Transverse colon (tissue), 4 donors: Measurements from ENCODE around the gene OR2T2. TPM values are rescaled to one million over a fixed set of nuclear protein-coding genes. Genes with fewer than 3 reads are reported as not detected.
"Not testable (repeated sequence)": the region's sequence is repeated elsewhere in the genome, so short reads cannot be mapped to it uniquely, and the experiment has no call there.

Source experiments
- DNase-seq: peaks from one replicate; pipeline ENCODE4 v3.0.0-alpha.2; 2019
- H3K27ac ChIP-seq, 4 donors: fragments of 200-600 bp; sonication (generic); 2 replicates each; pipeline ENCODE4 v1.5.1; 2016 to 2018; ENCODE audit warnings: inconsistent platforms in 4 of 4
- H3K27me3 ChIP-seq: fragments of 200-600 bp; sonication (generic); 2 replicates; pipeline ENCODE4 v1.5.1; 2017; ENCODE audit warnings: inconsistent platforms
- H3K36me3 ChIP-seq, 4 donors: fragments of 200-600 bp; sonication (generic); 2 replicates each; pipeline ENCODE4 v1.5.1; 2017 to 2019; ENCODE audit warnings: inconsistent platforms in 4 of 4
- H3K4me1 ChIP-seq, 4 donors: fragments of 200-600 bp; sonication (generic); 2 replicates each; pipeline ENCODE4 v1.5.1; 2017 to 2020; ENCODE audit warnings: inconsistent platforms in 4 of 4
- H3K4me3 ChIP-seq, 4 donors: fragments of 200-600 bp; sonication (generic); 1 replicate in 1 of 4; 2 replicates in 3 of 4; pipeline versions ENCODE4 v1.5.1 to v1.6.1; 2017 to 2019; ENCODE audit warnings: inconsistent platforms in 4 of 4
- H3K9me3 ChIP-seq, 2 donors: fragments of 200-600 bp; sonication (generic); 2 replicates each; pipeline ENCODE4 v1.5.1; 2017 to 2019; ENCODE audit warnings: inconsistent platforms in 2 of 2
- EP300 ChIP-seq: sonication (generic); formaldehyde crosslinking; IDR thresholded peaks from one replicate; pipeline ENCODE4 v1.6.1; 2017; ENCODE audit warnings: antibody characterized with exemption, low read depth
- POLR2A ChIP-seq: fragments of 450-650 bp; IDR thresholded peaks from one replicate; pipeline ENCODE4 v1.6.1; 2016; ENCODE audit warnings: antibody characterized with exemption, mild to moderate bottlenecking, moderate library complexity
- POLR2AphosphoS5 ChIP-seq, 3 donors: sonication (generic); formaldehyde crosslinking; IDR thresholded peaks; one replicate each; pipeline ENCODE4 v1.6.1; 2016; ENCODE audit warnings: antibody characterized with exemption in 3 of 3
- WGBS, 2 donors: methylation state at CpG; one replicate each; pipeline ENCODE4 v1.1.5; 2018; ENCODE audit warnings: low coverage in 1 of 2; 5-methylcytosine and 5-hydroxymethylcytosine counted together
- in situ Hi-C, 4 donors: fragments of 200-750 bp; cut with MboI; loops; one replicate each; pipeline versions ENCODE4 v1.15.0 to v1.15.1; 2017; ENCODE audit warnings: low sequenced_read_pairs in 3 of 4, low pct_ligation_motif_present in 1 of 4, low pct_unique_long_range_greater_than_20kb in 1 of 4
- intact Hi-C: fragments of 100-400 bp; cut with DNase I; formaldehyde crosslinking; loops from one replicate; pipeline ENCODE4 v1.15.1; 2023; ENCODE audit warnings: low total_unique reads
- total RNA-seq, 4 donors: library from RNA; depleted of rRNA; stranded (reverse); fragments of >200 nt; gene quantifications; one replicate each; pipeline ENCODE4 v1.1.0, GENCODE V29; 2016
- TF ChIP-seq, protein P1 (sequence below), 5 experiments: fragments of 200-600 bp in 3 of 5; fragments of 450-650 bp in 2 of 5; sonication (generic) in 3 of 5; IDR thresholded peaks; 1 replicate in 2 of 5; 2 replicates in 3 of 5; pipeline ENCODE4 v1.5.1; 2016 to 2017; ENCODE audit warnings: antibody characterized with exemption in 5 of 5, inconsistent platforms in 3 of 5, mild to moderate bottlenecking in 2 of 5, moderate library complexity in 1 of 5

The OR2T2 gene
- total RNA-seq, 4 donors from 2014 or later = not detected

GRCh38 chr1:248416226-248416625 lies 29.2 kb upstream of the OR2T2 start:
- TF ChIP-seq POLR2AphosphoS5 (IDR thresholded peaks at IDR 0.05) (no peak), POLR2A (no peak), EP300 (no peak)
- TF ChIP-seq, protein P1, sequence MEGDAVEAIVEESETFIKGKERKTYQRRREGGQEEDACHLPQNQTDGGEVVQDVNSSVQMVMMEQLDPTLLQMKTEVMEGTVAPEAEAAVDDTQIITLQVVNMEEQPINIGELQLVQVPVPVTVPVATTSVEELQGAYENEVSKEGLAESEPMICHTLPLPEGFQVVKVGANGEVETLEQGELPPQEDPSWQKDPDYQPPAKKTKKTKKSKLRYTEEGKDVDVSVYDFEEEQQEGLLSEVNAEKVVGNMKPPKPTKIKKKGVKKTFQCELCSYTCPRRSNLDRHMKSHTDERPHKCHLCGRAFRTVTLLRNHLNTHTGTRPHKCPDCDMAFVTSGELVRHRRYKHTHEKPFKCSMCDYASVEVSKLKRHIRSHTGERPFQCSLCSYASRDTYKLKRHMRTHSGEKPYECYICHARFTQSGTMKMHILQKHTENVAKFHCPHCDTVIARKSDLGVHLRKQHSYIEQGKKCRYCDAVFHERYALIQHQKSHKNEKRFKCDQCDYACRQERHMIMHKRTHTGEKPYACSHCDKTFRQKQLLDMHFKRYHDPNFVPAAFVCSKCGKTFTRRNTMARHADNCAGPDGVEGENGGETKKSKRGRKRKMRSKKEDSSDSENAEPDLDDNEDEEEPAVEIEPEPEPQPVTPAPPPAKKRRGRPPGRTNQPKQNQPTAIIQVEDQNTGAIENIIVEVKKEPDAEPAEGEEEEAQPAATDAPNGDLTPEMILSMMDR (IDR thresholded peaks at IDR 0.05) = no peak
- in situ Hi-C loops (no loop called here), intact Hi-C loops (no loop called here)
- H3K9me3 ChIP-seq = peaks cover 4 to 6% of the 10 kb centered on the region in 2 donors
- H3K27ac ChIP-seq = no peak overlapping the region
- H3K4me1 ChIP-seq = no peaks in the 10 kb centered on the region
- no peaks in the 10 kb centered on the region for H3K36me3 ChIP-seq
- no peak overlapping the region for H3K4me3 ChIP-seq
- H3K27me3 ChIP-seq = no peaks in the 10 kb centered on the region
- 44 to 47% methylated on average over 3 of the region's 3 CpGs for WGBS, 2 donors
- DNase-seq = no peak

- intact Hi-C loops (no loop called here), in situ Hi-C loops (no loop called here)
- TF ChIP-seq EP300 (no peak), POLR2AphosphoS5 (IDR thresholded peaks at IDR 0.05) (no peak), POLR2A (no peak)
- TF ChIP-seq, protein P1 (IDR thresholded peaks at IDR 0.05) = no peak
- 72 to 83% methylated on average over 2 of the region's 2 CpGs for WGBS, 2 donors
- Histone ChIP-seq H3K27ac (no peak overlapping the region), H3K27me3 (no peaks in the 10 kb centered on the region), H3K9me3 (peaks cover 8% of the 10 kb centered on the region in 2 donors), H3K4me3 (no peak overlapping the region), H3K36me3 (no peaks in the 10 kb centered on the region), H3K4me1 (no peaks in the 10 kb centered on the region)
- DNase-seq = no peak
Measured at GRCh38 chr1:248417854-248418253, 27.6 kb upstream of the OR2T2 start.

- intact Hi-C loops = no loop called here
- no peaks in the 10 kb centered on the region for H3K36me3 ChIP-seq
- in situ Hi-C loops = no loop called here
- peaks cover 8 to 10% of the 10 kb centered on the region in 2 donors for H3K9me3 ChIP-seq
- DNase-seq = no peak
- H3K27ac ChIP-seq = no peak overlapping the region
- H3K27me3 ChIP-seq = no peaks in the 10 kb centered on the region
- no peaks in the 10 kb centered on the region for H3K4me1 ChIP-seq
- 11 to 17% methylated on average over 1 of the region's 1 CpG for WGBS, 2 donors
- H3K4me3 ChIP-seq = no peak overlapping the region
- TF ChIP-seq POLR2A = no peak
- TF ChIP-seq, protein P1 (IDR thresholded peaks at IDR 0.05) = no peak
Measured at GRCh38 chr1:248421384-248421783, 24.1 kb upstream of the OR2T2 start.

DNA sequence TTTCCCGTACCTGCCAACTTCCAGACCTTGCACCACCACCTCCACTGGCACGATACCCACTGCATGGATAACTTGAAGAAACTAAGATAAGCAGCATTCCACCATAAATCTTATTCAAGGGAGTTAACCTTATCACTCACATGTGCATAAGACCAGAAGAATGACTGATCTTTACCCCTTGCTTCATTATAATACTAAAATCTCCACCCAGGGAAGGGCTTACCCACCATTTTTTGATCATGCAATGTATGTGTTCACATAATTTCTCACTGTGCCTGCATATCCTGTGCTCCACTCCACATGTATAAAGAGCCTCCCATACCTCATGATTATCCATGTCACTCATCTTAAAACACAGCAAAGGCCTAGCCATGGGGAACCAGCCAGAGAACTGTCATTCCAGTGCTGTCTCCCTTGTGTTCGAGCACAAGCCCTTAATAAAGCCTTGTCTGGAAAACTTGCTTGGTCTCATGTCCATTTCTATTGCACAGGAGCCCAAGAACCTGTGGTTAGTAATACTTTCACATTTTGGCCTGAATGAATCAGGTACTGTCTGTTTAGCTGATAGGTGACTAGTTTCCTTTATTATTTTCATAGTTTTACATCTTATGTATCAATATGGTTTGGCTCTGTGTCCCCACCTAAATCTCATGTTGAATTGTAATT lies 17.8 kb upstream of the OR2T2 start:
- H3K36me3 ChIP-seq, H3K27ac ChIP-seq, H3K4me1 ChIP-seq, in situ Hi-C loops, H3K4me3 ChIP-seq, intact Hi-C loops, H3K9me3 ChIP-seq, DNase-seq, H3K27me3 ChIP-seq: not testable (repeated sequence)
- 56 to 68% methylated on average over 2 to 3 of the region's 3 CpGs for WGBS, 2 donors

DNA sequence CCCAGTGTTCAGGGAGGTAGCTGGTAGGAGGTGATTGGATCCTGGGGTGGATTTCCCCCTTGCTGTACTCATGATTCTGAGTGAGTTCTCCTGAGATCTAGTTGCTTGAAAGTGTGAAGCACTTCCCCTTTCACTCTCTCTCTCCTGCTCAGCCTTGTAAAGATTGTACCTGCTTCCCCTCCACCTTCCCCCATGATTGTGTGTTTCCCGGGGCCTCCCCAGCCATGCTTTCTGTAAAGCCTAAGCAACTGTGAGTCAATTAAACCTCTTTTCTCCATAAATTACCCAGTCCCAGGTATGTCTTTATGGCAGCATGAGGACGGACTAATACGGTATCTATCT lies 17.3 kb upstream of the OR2T2 start:
- H3K9me3 ChIP-seq, intact Hi-C loops, H3K36me3 ChIP-seq, DNase-seq, H3K4me1 ChIP-seq, in situ Hi-C loops, H3K4me3 ChIP-seq, H3K27me3 ChIP-seq, H3K27ac ChIP-seq: not testable (repeated sequence)
- 61 to 68% methylated on average over 3 of the region's 3 CpGs for WGBS, 2 donors

GRCh38 chr1:248431683-248432082 lies 13.8 kb upstream of the OR2T2 start:
- H3K9me3 ChIP-seq, H3K36me3 ChIP-seq, H3K27me3 ChIP-seq, H3K4me1 ChIP-seq, H3K27ac ChIP-seq, in situ Hi-C loops, intact Hi-C loops, H3K4me3 ChIP-seq, DNase-seq: not testable (repeated sequence)
- 66 to 73% methylated on average over 3 to 11 of the region's 11 CpGs for WGBS, 2 donors

DNA sequence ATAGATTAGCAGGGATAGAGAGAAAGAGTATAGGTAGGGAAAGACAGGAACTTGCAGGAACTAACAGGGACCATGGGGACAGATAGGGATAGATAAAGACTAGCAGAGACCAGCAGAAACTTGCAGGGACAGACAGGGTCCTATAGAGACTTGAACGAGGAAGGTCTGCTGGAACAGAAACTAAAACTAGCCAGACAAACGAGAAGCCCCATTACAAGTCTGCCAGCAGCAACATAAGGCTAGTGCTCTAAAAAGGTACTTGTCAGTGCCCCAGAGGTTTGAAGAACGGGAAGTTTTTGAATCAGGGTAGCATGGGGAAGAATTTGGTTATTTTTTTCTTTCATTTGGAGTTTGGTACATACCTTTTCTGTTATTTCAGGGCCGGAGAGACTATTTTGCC lies 13.2 kb upstream of the OR2T2 start:
- H3K36me3 ChIP-seq, H3K27me3 ChIP-seq, H3K4me1 ChIP-seq, H3K27ac ChIP-seq, H3K9me3 ChIP-seq, intact Hi-C loops, DNase-seq, in situ Hi-C loops, H3K4me3 ChIP-seq: not testable (repeated sequence)
- 69 to 78% methylated on average over 4 of the region's 4 CpGs for WGBS, 2 donors

DNA sequence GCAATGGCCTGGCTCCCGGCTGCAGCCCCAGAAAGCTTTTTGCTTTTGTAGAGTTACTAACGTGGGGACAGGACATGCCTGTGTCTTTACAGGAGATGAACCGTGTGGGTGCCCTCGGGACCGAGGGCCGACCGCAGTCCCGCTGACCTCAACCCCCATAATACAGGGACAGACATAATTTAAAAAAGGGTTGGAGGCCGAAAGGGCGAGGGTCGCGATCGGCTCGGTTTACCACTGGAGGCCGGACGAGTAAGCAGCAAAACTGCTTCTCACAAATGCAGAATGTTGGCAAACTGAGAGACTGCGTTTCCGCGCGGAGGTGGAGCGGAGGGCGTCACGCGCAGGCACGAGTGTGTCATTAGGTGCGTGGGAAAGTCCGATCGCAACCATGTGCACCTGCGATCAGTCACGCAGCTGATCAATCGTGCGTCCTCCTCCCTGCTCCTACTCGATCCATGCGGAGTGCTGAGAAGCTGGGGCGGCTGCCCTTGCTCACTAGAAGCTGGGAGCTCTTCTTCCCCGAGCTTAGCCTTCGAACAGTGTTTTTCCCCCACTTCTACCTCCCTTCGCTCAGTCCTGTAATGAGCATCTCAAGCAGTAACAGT lies 11.5 kb upstream of the OR2T2 start:
- H3K27ac ChIP-seq, H3K27me3 ChIP-seq, DNase-seq, in situ Hi-C loops, H3K9me3 ChIP-seq, H3K4me1 ChIP-seq, H3K4me3 ChIP-seq, intact Hi-C loops, H3K36me3 ChIP-seq: not testable (repeated sequence)
- 93 to 96% methylated on average over 11 to 36 of the region's 38 CpGs for WGBS, 2 donors
